ENCODE data around the gene PBX1.

The PBX1 gene

DNA sequence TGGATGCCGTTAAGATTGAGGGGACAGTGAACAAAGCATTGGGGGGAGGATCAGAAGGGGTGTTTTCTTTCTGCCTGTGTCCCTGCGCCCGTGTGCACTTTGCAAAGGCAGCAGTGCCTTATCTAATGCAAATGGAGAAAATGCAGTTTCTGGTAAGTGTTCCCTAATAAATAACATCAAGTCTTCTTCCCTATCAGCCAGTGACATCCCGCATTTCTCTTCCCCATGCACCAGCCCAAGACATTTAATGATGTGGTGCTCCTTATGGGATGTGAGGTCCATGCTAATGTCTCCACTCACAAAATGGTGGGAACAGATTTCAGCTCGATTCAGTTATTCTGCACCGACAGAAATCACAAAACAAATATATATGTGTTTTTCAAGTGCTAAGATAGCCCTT, 111.8 kb downstream of the PBX1 start:
- CTCF ChIA-PET, result interaction anchor here (0.6 kb wide), 1 partner anchor 19 kb away, joined by 4 read pairs; no protein-coding TSS in a partner anchor
- POLR2A ChIA-PET (ENCODE audit: low non-redundant PET), result no interaction called here
- no peak for DNase-seq (ENCODE audit: low spot score)
- no peak overlapping the region for H3K27ac ChIP-seq
- no peak for TF ChIP-seq CTCF (conservative IDR thresholded peaks at IDR 0.05; ENCODE audit: low read depth)

DNA sequence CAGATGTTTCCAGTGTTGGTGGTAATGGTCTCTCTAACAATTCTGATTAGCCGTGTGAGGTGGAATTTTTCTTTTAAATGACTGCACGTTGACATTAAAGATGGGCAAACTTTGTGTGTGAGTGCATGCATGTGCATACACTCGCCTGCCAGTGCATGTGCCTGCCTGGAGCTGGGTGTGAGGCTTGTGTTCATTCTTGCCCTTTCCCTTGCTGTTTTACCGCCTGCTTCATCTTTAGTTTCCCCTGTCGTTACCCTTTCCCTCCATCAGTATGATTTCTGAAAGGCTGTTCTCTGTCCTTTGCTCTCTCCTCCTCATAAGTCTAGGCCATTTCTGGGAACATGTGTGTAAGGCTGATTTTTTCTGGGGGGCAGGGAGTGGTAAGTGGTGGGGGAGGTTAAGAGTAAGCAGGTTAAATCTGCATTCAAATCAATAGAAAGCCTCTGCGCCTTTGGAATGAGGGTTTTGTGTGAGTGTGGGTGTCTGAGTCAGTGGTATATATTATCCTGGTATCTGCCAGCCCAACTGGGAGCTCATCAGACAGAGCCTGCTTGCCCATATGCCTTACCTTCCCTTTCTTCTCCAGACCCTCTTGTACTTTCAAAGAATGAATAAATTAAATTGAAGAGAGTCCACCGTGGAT, 112.5 kb downstream of the PBX1 start:
- H3K27ac ChIP-seq, result no peak overlapping the region
- ChIA-PET POLR2A (ENCODE audit: low non-redundant PET) (no interaction called here), CTCF (no interaction called here)
- no peak for DNase-seq (ENCODE audit: low spot score)
- TF ChIP-seq CTCF (conservative IDR thresholded peaks at IDR 0.05; ENCODE audit: low read depth), result no peak

GRCh38 chr1:164671966-164672571, 113.1 kb downstream of the PBX1 start:
- ChIA-PET CTCF (no interaction called here), POLR2A (ENCODE audit: low non-redundant PET) (no interaction called here)
- no peak for TF ChIP-seq CTCF (conservative IDR thresholded peaks at IDR 0.05; ENCODE audit: low read depth)
- no peak overlapping the region for H3K27ac ChIP-seq
- DNase-seq (ENCODE audit: low spot score), result no peak

DNA sequence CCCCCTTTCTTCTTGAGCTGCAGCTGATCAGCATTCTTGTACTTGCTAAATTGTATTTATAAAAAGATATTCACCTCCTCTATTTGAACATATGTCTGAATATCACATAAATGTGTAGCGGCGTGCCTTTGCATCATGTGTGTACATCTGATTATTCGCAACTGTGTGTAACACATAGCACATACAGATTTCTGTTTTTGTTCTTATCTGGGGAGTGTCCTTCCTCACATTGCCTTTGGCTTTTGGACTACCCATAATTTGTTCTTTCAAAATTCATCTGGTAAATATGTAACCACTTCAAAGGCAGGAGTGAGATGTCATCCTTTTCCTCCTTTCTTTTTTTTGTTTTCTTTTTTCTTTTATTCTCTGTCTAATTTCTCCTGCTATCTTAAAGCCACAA, 113.6 kb downstream of the PBX1 start:
- ChIA-PET POLR2A (ENCODE audit: low non-redundant PET) (no interaction called here), CTCF (interaction anchor here (0.7 kb wide), 1 partner anchor 109 kb away, joined by 5 read pairs; no protein-coding TSS in a partner anchor)
- TF ChIP-seq CTCF (conservative IDR thresholded peaks at IDR 0.05; ENCODE audit: low read depth), result no peak
- no peak overlapping the region for H3K27ac ChIP-seq
- DNase-seq (ENCODE audit: low spot score), result no peak

- CTCF ChIA-PET, result interaction anchor here (0.5 to 0.9 kb wide), 6 partner anchors 9 to 108 kb away, joined by 3 to 6 read pairs (median 5); no protein-coding TSS in a partner anchor
- peak; percentile 28; the same call in 1 of the 2 replicates for TF ChIP-seq CTCF (conservative IDR thresholded peaks at IDR 0.05; ENCODE audit: low read depth)
- H3K27ac ChIP-seq, result no peak overlapping the region
- POLR2A ChIA-PET (ENCODE audit: low non-redundant PET), result no interaction called here
- DNase-seq (ENCODE audit: low spot score), result no peak
Observed at GRCh38 chr1:164673584-164674214, 114.7 kb downstream of the PBX1 start.

DNA sequence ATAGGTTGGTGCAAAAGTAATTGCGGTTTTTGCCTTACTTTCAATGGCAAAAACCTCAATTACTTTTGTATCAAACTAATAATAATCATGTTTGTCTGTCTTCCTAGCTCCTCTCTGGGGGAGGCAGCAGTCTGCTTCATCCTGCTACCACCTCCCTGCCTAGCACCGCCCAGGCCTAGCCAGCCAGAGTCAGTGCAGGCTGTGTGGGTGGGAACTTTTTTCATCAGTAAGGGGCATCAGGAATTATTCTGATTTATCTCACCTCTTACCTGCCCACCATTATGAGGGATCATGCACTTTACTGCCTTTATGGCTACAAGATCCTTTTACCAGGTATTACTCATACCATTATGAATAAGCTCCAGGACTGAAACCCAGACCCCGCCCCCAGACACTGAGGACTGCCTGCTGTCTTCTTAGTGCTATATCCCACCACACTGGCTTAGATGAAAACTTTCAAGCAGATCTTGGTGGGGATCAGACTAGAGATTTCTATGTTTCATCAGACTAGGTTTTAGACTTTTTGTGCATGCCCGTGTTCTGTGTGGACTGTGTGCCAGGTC, 116.4 kb downstream of the PBX1 start:
- DNase-seq (ENCODE audit: low spot score), result peak; percentile 60
- no peak overlapping the region for H3K27ac ChIP-seq
- no peak for TF ChIP-seq CTCF (conservative IDR thresholded peaks at IDR 0.05; ENCODE audit: low read depth)
- POLR2A ChIA-PET (ENCODE audit: low non-redundant PET), result interaction anchor here (0.5 kb wide), 1 partner anchor 87 kb away, joined by 4 read pairs; no protein-coding TSS in a partner anchor
- CTCF ChIA-PET, result interaction anchor here (0.9 kb wide), 1 partner anchor 112 kb away, joined by 3 read pairs; no protein-coding TSS in a partner anchor
